PC-9 (cell line): ENCODE measurements around the gene PTGFRN. TPM values are rescaled to one million over a fixed set of nuclear protein-coding genes. Genes with fewer than 3 reads are reported as not detected.

Experiments used
- BruUV-seq: library from RNA; stranded (reverse); fragments of 400-500 nt; replicated peaks from 2 replicates; lab custom pipeline; 2021; lab: Mats Ljungman, UMichigan
- CTCF ChIA-PET: fragments of 300-600 bp; sonication (Branson Sonifier 250); formaldehyde crosslinking; loops from one replicate; lab custom pipeline; 2022; ENCODE audit warnings: antibody characterized with exemption; lab: Charles Lee
- POLR2A ChIA-PET: fragments of 300-600 bp; sonication (Branson Sonifier 250); formaldehyde crosslinking; loops from one replicate; lab custom pipeline; 2022; ENCODE audit warnings: antibody characterized with exemption; ENCODE audit not compliant: unreplicated experiment; lab: Charles Lee
- DNase-seq, 2 experiments: peaks; one replicate each; pipeline versions ENCODE4 v3.0.0 to v3.0.0-alpha.2; 2015 to 2022; ENCODE audit warnings: mixed read lengths in 1 of 2
- H2AFZ ChIP-seq: fragments of 200-600 bp; sonication (generic); 2 replicates; pipeline ENCODE4 v1.8.1; 2017; ENCODE audit warnings: antibody characterized with exemption
- H3F3A ChIP-seq: fragments of 200-600 bp; sonication (generic); 2 replicates; pipeline ENCODE4 v1.8.1; 2017; ENCODE audit warnings: antibody characterized with exemption, mild to moderate bottlenecking, low read depth; ENCODE audit not compliant: insufficient read depth
- H3K27ac ChIP-seq: fragments of 200-600 bp; sonication (generic); 2 replicates; pipeline ENCODE4 v1.6.1; 2016; ENCODE audit warnings: mixed run types
- H3K27me3 ChIP-seq: fragments of 200-600 bp; sonication (generic); 2 replicates; pipeline ENCODE4 v1.6.1; 2016; ENCODE audit warnings: low read depth, mixed run types; ENCODE audit not compliant: insufficient read depth
- H3K36me3 ChIP-seq: fragments of 200-600 bp; sonication (generic); 2 replicates; pipeline ENCODE4 v1.6.1; 2016; ENCODE audit warnings: low read depth, mixed run types
- H3K4me1 ChIP-seq: fragments of 200-600 bp; sonication (generic); replicated peaks from 2 replicates; pipeline ENCODE4 v1.6.1; 2016; ENCODE audit warnings: mixed run types; ENCODE audit not compliant: insufficient read depth
- H3K4me2 ChIP-seq: fragments of 200-600 bp; sonication (generic); 2 replicates; pipeline ENCODE4 v1.6.1; 2017; ENCODE audit warnings: mixed run types
- H3K4me3 ChIP-seq: fragments of 200-600 bp; sonication (generic); 2 replicates; pipeline ENCODE4 v1.6.1; 2016; ENCODE audit warnings: mixed run types
- H3K79me2 ChIP-seq: fragments of 200-600 bp; sonication (generic); 2 replicates; pipeline ENCODE4 v1.6.1; 2017; ENCODE audit warnings: low read depth, mixed run types
- H3K9me2 ChIP-seq: fragments of 200-600 bp; sonication (generic); 2 replicates; pipeline ENCODE4 v1.8.1; 2017; ENCODE audit warnings: mild to moderate bottlenecking; ENCODE audit not compliant: insufficient read depth
- H3K9me3 ChIP-seq: fragments of 200-600 bp; sonication (generic); 2 replicates; pipeline ENCODE4 v1.8.1; 2016; ENCODE audit warnings: low read depth; ENCODE audit not compliant: insufficient read depth
- H4K20me1 ChIP-seq: fragments of 200-600 bp; sonication (generic); 2 replicates; pipeline ENCODE4 v1.8.1; 2017; ENCODE audit not compliant: insufficient read depth
- EZH2 ChIP-seq: fragments of 200-600 bp; sonication (generic); IDR thresholded peaks from 2 replicates; pipeline ENCODE4 v1.8.0; 2017; ENCODE audit warnings: antibody characterized with exemption, low read depth
- intact Hi-C: fragments of 100-400 bp; cut with micrococcal nuclease; formaldehyde crosslinking; loops from one replicate; pipeline ENCODE4 v1.10.0; 2022; ENCODE audit not compliant: unreplicated experiment
- total RNA-seq: library from RNA; stranded (reverse); gene quantifications from 2 replicates; pipeline ENCODE4 v1.2.3, GENCODE V29; 2021
- TF ChIP-seq, protein P1 (sequence below): fragments of 200-600 bp; sonication (generic); conservative IDR thresholded peaks from 2 replicates; pipeline ENCODE4 v1.6.1; 2017; ENCODE audit warnings: mixed run types, antibody characterized with exemption, mild to moderate bottlenecking, moderate library complexity

The PTGFRN gene
- total RNA-seq, 1 experiment from 2014 or later, result 87.3 TPM

DNA sequence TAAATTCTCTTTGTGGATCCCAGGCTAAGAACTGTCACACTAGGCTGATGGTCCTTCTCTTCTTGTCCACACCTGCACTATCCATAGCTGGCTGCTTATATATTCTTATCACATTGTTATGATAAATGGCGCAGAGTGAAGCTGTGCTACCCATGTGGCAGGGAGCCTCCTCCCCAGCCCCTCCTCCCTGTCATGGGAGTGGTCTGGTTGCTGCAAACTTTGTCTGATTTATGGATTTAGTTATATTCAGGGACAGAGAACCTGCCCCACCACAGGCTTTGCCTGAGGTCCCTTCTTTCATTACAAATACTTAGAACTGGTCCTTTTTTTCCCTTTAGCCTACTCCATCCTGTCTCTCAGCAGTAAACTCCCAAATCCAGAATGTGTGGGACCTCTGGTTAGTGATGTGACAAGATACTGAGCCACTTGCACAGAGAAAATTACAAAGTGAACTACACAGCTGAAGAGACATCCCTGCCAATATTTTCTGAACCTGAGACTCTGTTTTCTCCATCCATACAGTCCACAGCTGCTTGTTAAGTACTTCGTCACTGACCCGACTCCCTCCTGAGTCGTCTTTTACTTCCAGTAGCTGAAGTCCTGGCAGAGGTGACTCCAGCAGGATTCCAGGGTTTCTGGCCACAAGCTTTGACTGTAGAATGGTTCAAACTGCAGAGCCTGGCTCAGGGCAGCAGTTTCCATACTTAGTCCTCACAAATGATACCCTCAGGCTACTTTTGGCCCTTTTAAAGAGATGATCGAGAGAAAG, 37.6 kb downstream of the PTGFRN start:
- Histone ChIP-seq H4K20me1 (no peaks in the 10 kb centered on the region), H3F3A (no peaks in the 10 kb centered on the region), H3K4me2 (no peak overlapping the region), H3K27ac (no peak overlapping the region), H3K4me1 (no peaks in the 10 kb centered on the region), H3K9me2 (no peaks in the 10 kb centered on the region), H3K27me3 (no peaks in the 10 kb centered on the region), H3K36me3 (peaks cover 12% of the 10 kb centered on the region), H2AFZ (no peak overlapping the region), H3K9me3 (no peaks in the 10 kb centered on the region), H3K4me3 (no peak overlapping the region), H3K79me2 (no peaks in the 10 kb centered on the region)
- CTCF ChIA-PET, result no interaction called here
- TF ChIP-seq EZH2, result no peak
- TF ChIP-seq, protein P1, sequence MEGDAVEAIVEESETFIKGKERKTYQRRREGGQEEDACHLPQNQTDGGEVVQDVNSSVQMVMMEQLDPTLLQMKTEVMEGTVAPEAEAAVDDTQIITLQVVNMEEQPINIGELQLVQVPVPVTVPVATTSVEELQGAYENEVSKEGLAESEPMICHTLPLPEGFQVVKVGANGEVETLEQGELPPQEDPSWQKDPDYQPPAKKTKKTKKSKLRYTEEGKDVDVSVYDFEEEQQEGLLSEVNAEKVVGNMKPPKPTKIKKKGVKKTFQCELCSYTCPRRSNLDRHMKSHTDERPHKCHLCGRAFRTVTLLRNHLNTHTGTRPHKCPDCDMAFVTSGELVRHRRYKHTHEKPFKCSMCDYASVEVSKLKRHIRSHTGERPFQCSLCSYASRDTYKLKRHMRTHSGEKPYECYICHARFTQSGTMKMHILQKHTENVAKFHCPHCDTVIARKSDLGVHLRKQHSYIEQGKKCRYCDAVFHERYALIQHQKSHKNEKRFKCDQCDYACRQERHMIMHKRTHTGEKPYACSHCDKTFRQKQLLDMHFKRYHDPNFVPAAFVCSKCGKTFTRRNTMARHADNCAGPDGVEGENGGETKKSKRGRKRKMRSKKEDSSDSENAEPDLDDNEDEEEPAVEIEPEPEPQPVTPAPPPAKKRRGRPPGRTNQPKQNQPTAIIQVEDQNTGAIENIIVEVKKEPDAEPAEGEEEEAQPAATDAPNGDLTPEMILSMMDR, result no peak
- no TSS peak for BruUV-seq
- DNase-seq, result no peak
- intact Hi-C loops, result no loop called here
- POLR2A ChIA-PET, result no interaction called here

GRCh38 chr1:116948046-116948445, 38.3 kb downstream of the PTGFRN start:
- Histone ChIP-seq H3K4me2 (no peak overlapping the region), H3K36me3 (peaks cover 12% of the 10 kb centered on the region), H3K4me1 (no peaks in the 10 kb centered on the region), H3K9me3 (no peaks in the 10 kb centered on the region), H3K4me3 (no peak overlapping the region), H3K27me3 (no peaks in the 10 kb centered on the region), H3K27ac (no peak overlapping the region), H3F3A (no peaks in the 10 kb centered on the region), H2AFZ (no peak overlapping the region), H4K20me1 (no peaks in the 10 kb centered on the region), H3K9me2 (no peaks in the 10 kb centered on the region), H3K79me2 (no peaks in the 10 kb centered on the region)
- DNase-seq, result no peak
- ChIA-PET CTCF (no interaction called here), POLR2A (no interaction called here)
- intact Hi-C loops, result no loop called here
- BruUV-seq, result no TSS peak
- TF ChIP-seq EZH2, result no peak
- TF ChIP-seq, protein P1, result no peak

DNA sequence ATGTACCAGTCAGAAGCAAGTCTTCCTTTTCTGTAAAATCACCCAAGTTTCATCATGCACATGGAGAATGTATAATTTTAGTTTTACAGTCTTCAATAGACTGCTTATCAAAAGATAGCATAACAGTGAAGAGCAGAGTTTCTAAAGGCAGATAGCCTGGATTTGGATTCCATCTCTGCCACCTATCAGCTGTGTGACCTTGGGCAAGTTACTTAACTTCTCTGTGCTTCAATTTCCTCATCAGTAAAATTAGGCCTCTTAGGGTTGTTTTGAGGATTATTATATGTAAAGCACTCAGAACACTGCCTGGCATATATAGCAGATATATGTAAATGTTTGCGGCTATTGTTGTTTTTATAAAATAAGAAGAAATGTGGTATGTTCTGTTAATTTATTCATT, 38.9 kb downstream of the PTGFRN start:
- H3K36me3 ChIP-seq, result peaks cover 12% of the 10 kb centered on the region
- intact Hi-C loops, result no loop called here
- TF ChIP-seq EZH2, result no peak
- TF ChIP-seq, protein P1, result no peak

More for the DNA sequence above, 38.9 kb downstream of the PTGFRN start:
- Histone ChIP-seq H4K20me1 (no peaks in the 10 kb centered on the region), H3F3A (no peaks in the 10 kb centered on the region), H3K4me3 (no peak overlapping the region), H3K79me2 (no peaks in the 10 kb centered on the region), H3K4me1 (no peaks in the 10 kb centered on the region), H3K9me2 (no peaks in the 10 kb centered on the region), H3K27me3 (no peaks in the 10 kb centered on the region), H2AFZ (no peak overlapping the region), H3K27ac (no peak overlapping the region), H3K9me3 (no peaks in the 10 kb centered on the region), H3K4me2 (no peak overlapping the region)
- ChIA-PET CTCF (no interaction called here), POLR2A (no interaction called here)
- no TSS peak for BruUV-seq
- DNase-seq, result no peak
